Activated CD8-positive, alpha-beta T cell treated with anti-CD3 and anti-CD28 coated beads for 36 hours (primary cell): ENCODE results near the gene SLC8A1. TPM values are rescaled to one million over a fixed set of nuclear protein-coding genes. Genes with fewer than 3 reads are reported as not detected.

Experiments
- ATAC-seq: fragments of 200-7000 bp; cut with Tn5 transposase; one replicate; pipeline ENCODE4 v1.10.0; 2021; ENCODE audit warnings: mild to moderate bottlenecking, moderate library complexity
- CTCF ChIA-PET: fragments of 350-600 bp; sonication (Branson Sonifier 250); formaldehyde crosslinking; loops from one replicate; lab custom pipeline; 2021; ENCODE audit warnings: antibody characterized with exemption; lab: Charles Lee
- POLR2A ChIA-PET: fragments of 350-600 bp; sonication (Branson Sonifier 250); formaldehyde crosslinking; loops from one replicate; lab custom pipeline; 2021; ENCODE audit warnings: antibody characterized with exemption; lab: Charles Lee
- DNase-seq: peaks from one replicate; pipeline ENCODE4 v3.0.0-alpha.2; 2020
- H3K27ac Mint-ChIP-seq: one replicate; pipeline ENCODE4 v1.8.0; 2021; ENCODE audit warnings: mild to moderate bottlenecking, mixed read lengths
- H3K27me3 Mint-ChIP-seq: one replicate; pipeline ENCODE4 v1.8.0; 2021; ENCODE audit warnings: mixed read lengths
- H3K36me3 Mint-ChIP-seq: one replicate; pipeline ENCODE4 v1.8.0; 2021; ENCODE audit warnings: low read depth, mixed read lengths
- H3K4me1 Mint-ChIP-seq: one replicate; pipeline ENCODE4 v1.8.0; 2021; ENCODE audit warnings: low read depth, mixed read lengths
- H3K4me3 Mint-ChIP-seq: one replicate; pipeline ENCODE4 v1.8.0; 2021; ENCODE audit warnings: mild to moderate bottlenecking, moderate library complexity, mixed read lengths
- H3K9me3 Mint-ChIP-seq: one replicate; pipeline ENCODE4 v1.8.0; 2021; ENCODE audit warnings: mixed read lengths
- CTCF ChIP-seq: fragments of 200-600 bp; IDR thresholded peaks from one replicate; pipeline ENCODE4 v1.8.0; 2022; ENCODE audit warnings: antibody characterized with exemption, mild to moderate bottlenecking
- intact Hi-C: fragments of 100-400 bp; cut with micrococcal nuclease; formaldehyde crosslinking; loops from one replicate; pipeline ENCODE4 v1.10.0; 2022
- total RNA-seq, 2 experiments: library from RNA; stranded (reverse); gene quantifications; one replicate each; pipeline ENCODE4 v1.2.3, GENCODE V29; 2021

SLC8A1 gene
- total RNA-seq, 2 experiments from 2014 or later, result 0.23 to 0.34 TPM

- CTCF ChIA-PET, result no interaction called here
- H3K4me1 Mint-ChIP-seq, result peaks cover 7% of the 10 kb centered on the region
- POLR2A ChIA-PET, result interaction anchor here (0.8 kb wide), 1 partner anchor 8 kb away, joined by 3 read pairs; no protein-coding TSS in a partner anchor
- peaks cover 1% of the 10 kb centered on the region for H3K27me3 Mint-ChIP-seq
- H3K9me3 Mint-ChIP-seq, result no peaks in the 10 kb centered on the region
- no peak overlapping the region for H3K4me3 Mint-ChIP-seq
- no peak overlapping the region for H3K27ac Mint-ChIP-seq
- no peak for TF ChIP-seq CTCF
- H3K36me3 Mint-ChIP-seq, result no peaks in the 10 kb centered on the region
- ATAC-seq (no peak), DNase-seq (no peak)
- intact Hi-C loops, result no loop called here
Measured at GRCh38 chr2:40363631-40364030, 88.3 kb downstream of the SLC8A1 start.

- TF ChIP-seq CTCF, result no peak
- H3K4me3 Mint-ChIP-seq, result no peak overlapping the region
- no peak overlapping the region for H3K27ac Mint-ChIP-seq
- CTCF ChIA-PET, result no interaction called here
- no peaks in the 10 kb centered on the region for H3K9me3 Mint-ChIP-seq
- POLR2A ChIA-PET, result interaction anchor here (0.8 kb wide), 1 partner anchor 7 kb away, joined by 3 read pairs; no protein-coding TSS in a partner anchor
- H3K36me3 Mint-ChIP-seq, result no peaks in the 10 kb centered on the region
- intact Hi-C loops, result no loop called here
- ATAC-seq, result no peak
- H3K27me3 Mint-ChIP-seq, result peaks cover 1% of the 10 kb centered on the region
- H3K4me1 Mint-ChIP-seq, result peaks cover 7% of the 10 kb centered on the region
- no peak for DNase-seq
Measured at GRCh38 chr2:40363231-40363630, 88.7 kb downstream of the SLC8A1 start.

GRCh38 chr2:40361478-40361877 lies 90.4 kb downstream of the SLC8A1 start:
- H3K9me3 Mint-ChIP-seq, result no peaks in the 10 kb centered on the region
- no peak overlapping the region for H3K4me3 Mint-ChIP-seq
- no peak for ATAC-seq
- no peak overlapping the region for H3K27ac Mint-ChIP-seq
- no peak for TF ChIP-seq CTCF
- intact Hi-C loops, result no loop called here
- no peak for DNase-seq
- POLR2A ChIA-PET, result no interaction called here
- H3K27me3 Mint-ChIP-seq, result peaks cover 1% of the 10 kb centered on the region
- peaks cover 7% of the 10 kb centered on the region for H3K4me1 Mint-ChIP-seq
- CTCF ChIA-PET, result no interaction called here
- H3K36me3 Mint-ChIP-seq, result no peaks in the 10 kb centered on the region

GRCh38 chr2:40360652-40361051 lies 91.2 kb downstream of the SLC8A1 start:
- peaks cover 7% of the 10 kb centered on the region for H3K4me1 Mint-ChIP-seq
- ATAC-seq (no peak), DNase-seq (no peak)
- H3K27me3 Mint-ChIP-seq, result peaks cover 4% of the 10 kb centered on the region
- ChIA-PET CTCF (interaction anchor here (1.2 kb wide), 1 partner anchor 11 kb away, joined by 3 read pairs; no protein-coding TSS in a partner anchor), POLR2A (no interaction called here)
- H3K9me3 Mint-ChIP-seq, result no peaks in the 10 kb centered on the region
- H3K27ac Mint-ChIP-seq, result no peak overlapping the region
- H3K4me3 Mint-ChIP-seq, result no peak overlapping the region
- TF ChIP-seq CTCF, result no peak
- intact Hi-C loops, result no loop called here
- no peaks in the 10 kb centered on the region for H3K36me3 Mint-ChIP-seq

- no peak for ATAC-seq
- intact Hi-C loops, result no loop called here
- ChIA-PET CTCF (interaction anchor here (1.2 kb wide), 1 partner anchor 10 kb away, joined by 3 read pairs; no protein-coding TSS in a partner anchor), POLR2A (no interaction called here)
- Mint-ChIP-seq H3K27ac (no peak overlapping the region), H3K4me1 (peaks cover 5% of the 10 kb centered on the region), H3K9me3 (no peaks in the 10 kb centered on the region), H3K36me3 (no peaks in the 10 kb centered on the region), H3K27me3 (peaks cover 4% of the 10 kb centered on the region), H3K4me3 (no peak overlapping the region)
- no peak for DNase-seq
- TF ChIP-seq CTCF, result no peak
Measured at GRCh38 chr2:40359811-40360210, 92.1 kb downstream of the SLC8A1 start.
